ENCODE results near the gene DPYSL3.

Gene DPYSL3

GRCh38 chr5:147479949-147480348, 29.9 kb downstream of the DPYSL3 start:
- TF ChIP-seq, protein P1, sequence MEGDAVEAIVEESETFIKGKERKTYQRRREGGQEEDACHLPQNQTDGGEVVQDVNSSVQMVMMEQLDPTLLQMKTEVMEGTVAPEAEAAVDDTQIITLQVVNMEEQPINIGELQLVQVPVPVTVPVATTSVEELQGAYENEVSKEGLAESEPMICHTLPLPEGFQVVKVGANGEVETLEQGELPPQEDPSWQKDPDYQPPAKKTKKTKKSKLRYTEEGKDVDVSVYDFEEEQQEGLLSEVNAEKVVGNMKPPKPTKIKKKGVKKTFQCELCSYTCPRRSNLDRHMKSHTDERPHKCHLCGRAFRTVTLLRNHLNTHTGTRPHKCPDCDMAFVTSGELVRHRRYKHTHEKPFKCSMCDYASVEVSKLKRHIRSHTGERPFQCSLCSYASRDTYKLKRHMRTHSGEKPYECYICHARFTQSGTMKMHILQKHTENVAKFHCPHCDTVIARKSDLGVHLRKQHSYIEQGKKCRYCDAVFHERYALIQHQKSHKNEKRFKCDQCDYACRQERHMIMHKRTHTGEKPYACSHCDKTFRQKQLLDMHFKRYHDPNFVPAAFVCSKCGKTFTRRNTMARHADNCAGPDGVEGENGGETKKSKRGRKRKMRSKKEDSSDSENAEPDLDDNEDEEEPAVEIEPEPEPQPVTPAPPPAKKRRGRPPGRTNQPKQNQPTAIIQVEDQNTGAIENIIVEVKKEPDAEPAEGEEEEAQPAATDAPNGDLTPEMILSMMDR (IDR thresholded peaks at IDR 0.05; ENCODE audit: insufficient read depth, low read length, poor library complexity, severe bottlenecking), result no peak
- DNase-seq (ENCODE audit: extremely low read depth, insufficient read length), result no peak
- Histone ChIP-seq H3K27me3 (replicated peaks; ENCODE audit: control insufficient read depth, insufficient read depth, low read length) (no peaks in the 10 kb centered on the region), H3K36me3 (ENCODE audit: control insufficient read depth, insufficient read depth, low read length) (no peaks in the 10 kb centered on the region), H3K4me3 (replicated peaks; ENCODE audit: low read depth, low read length) (no peak overlapping the region)

- peak; percentile 26 for DNase-seq (ENCODE audit: extremely low read depth, insufficient read length)
- Histone ChIP-seq H3K4me3 (replicated peaks; ENCODE audit: low read depth, low read length) (no peak overlapping the region), H3K27me3 (replicated peaks; ENCODE audit: control insufficient read depth, insufficient read depth, low read length) (no peaks in the 10 kb centered on the region), H3K36me3 (ENCODE audit: control insufficient read depth, insufficient read depth, low read length) (no peaks in the 10 kb centered on the region)
- TF ChIP-seq, protein P1 (IDR thresholded peaks at IDR 0.05; ENCODE audit: insufficient read depth, low read length, poor library complexity, severe bottlenecking), result no peak
These were observed 30.4 kb downstream of the DPYSL3 start for GRCh38 chr5:147479444-147479843.

DNA sequence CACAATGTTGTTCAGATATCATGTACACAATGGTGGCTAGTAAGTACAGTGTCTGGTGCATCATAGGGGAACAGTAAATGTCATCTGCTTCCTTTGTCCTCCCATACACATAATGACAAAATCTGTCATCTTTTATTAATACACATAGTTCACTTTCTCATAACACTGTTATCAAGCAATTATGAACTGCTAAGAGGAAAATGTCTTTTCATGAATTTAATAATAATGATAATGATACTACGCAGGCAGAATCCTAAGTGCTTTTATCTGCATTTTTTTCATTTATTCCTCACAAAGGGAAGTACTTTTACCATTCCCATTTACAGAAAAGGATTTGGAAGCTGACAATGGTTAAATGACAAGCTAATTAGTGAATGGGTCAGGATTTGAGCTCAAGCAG, 35.7 kb downstream of the DPYSL3 start:
- Histone ChIP-seq H3K27me3 (replicated peaks; ENCODE audit: control insufficient read depth, insufficient read depth, low read length) (no peaks in the 10 kb centered on the region; the same call in 1 of the 2 replicates), H3K4me3 (replicated peaks; ENCODE audit: low read depth, low read length) (no peak overlapping the region), H3K36me3 (ENCODE audit: control insufficient read depth, insufficient read depth, low read length) (no peaks in the 10 kb centered on the region)
- TF ChIP-seq, protein P1 (IDR thresholded peaks at IDR 0.05; ENCODE audit: insufficient read depth, low read length, poor library complexity, severe bottlenecking), result no peak
- no peak for DNase-seq (ENCODE audit: extremely low read depth, insufficient read length)

DNA sequence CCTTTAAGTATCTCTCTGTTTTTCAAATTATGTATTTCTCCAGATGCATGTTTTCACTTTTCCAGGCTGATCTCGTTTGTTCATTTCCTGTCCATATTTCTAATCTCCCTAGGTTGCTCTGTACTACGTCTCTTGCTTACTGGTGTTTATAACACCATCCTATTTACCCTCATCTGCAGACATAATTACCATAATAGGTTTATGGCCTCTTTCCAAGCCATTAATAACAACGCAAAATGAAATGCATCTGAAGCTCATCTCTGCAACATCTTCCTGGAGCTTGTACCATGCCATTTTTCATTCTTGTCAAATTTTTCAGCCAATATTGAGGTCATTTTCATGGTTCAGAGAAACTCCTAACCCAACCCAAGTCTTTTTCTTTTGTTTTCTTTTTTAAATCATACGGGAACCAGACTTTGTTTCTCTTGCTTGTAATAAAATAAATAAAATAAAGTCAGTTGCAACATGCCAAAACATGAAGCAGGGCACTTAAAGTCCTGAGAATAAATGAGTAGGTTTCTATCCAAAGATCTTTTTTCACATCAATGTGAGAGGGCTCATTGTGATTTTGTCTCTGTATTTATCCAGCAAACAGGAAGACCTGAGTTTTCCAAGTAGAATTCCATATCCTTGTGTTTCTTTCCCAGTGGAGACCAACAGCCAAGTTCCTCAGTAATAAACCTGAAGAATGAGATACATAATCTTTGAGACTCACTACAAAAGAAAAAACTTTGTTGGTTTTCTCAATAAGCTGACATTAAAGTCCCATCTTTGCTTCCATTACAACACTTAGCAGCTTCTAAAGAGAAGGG, 37.0 kb downstream of the DPYSL3 start:
- H3K36me3 ChIP-seq (ENCODE audit: control insufficient read depth, insufficient read depth, low read length), result no peaks in the 10 kb centered on the region

DNA sequence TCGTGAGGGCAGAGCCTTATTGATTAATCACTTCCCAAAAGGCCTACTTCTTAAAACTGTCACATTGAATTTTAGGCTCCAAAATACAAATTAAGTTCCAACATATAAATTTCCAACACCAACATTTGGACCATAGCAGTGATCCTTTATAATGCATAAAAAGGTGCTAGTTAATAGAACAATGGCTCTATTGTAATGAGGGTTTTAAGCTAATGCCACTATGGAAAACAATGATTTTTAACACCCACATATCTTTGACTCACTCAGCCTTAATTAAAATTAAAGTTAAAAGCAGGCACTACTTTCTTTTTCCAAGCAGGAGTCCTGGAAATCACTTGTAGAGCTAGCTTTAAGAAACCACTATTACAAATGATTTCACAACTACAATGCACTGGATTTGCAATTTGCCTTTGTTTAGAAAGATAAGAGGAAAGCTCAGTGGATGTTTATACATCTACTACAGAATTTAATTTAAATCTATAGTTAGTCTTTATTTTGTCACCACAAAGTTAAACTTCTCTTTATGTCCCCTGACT, 41.8 kb downstream of the DPYSL3 start:
- H3K36me3 ChIP-seq (ENCODE audit: control insufficient read depth, insufficient read depth, low read length), result no peaks in the 10 kb centered on the region
- TF ChIP-seq, protein P1 (IDR thresholded peaks at IDR 0.05; ENCODE audit: insufficient read depth, low read length, poor library complexity, severe bottlenecking), result no peak
- no peak for DNase-seq (ENCODE audit: extremely low read depth, insufficient read length)
- H3K27me3 ChIP-seq (replicated peaks; ENCODE audit: control insufficient read depth, insufficient read depth, low read length), result no peaks in the 10 kb centered on the region; the same call in 1 of the 2 replicates
- no peak overlapping the region for H3K4me3 ChIP-seq (replicated peaks; ENCODE audit: low read depth, low read length)

More for the DNA sequence above, 37.0 kb downstream of the DPYSL3 start:
- TF ChIP-seq, protein P1 (IDR thresholded peaks at IDR 0.05; ENCODE audit: insufficient read depth, low read length, poor library complexity, severe bottlenecking), result no peak
- no peak overlapping the region for H3K4me3 ChIP-seq (replicated peaks; ENCODE audit: low read depth, low read length)
- no peak for DNase-seq (ENCODE audit: extremely low read depth, insufficient read length)
- no peaks in the 10 kb centered on the region; the same call in 1 of the 2 replicates for H3K27me3 ChIP-seq (replicated peaks; ENCODE audit: control insufficient read depth, insufficient read depth, low read length)
